ENCODE measurements around the gene HAUS8. TPM values are rescaled to one million over a fixed set of nuclear protein-coding genes. Genes with fewer than 3 reads are reported as not detected.

HAUS8 gene
- polyA plus RNA-seq, 1 donor from 2014 or later = 3.6 TPM

DNA sequence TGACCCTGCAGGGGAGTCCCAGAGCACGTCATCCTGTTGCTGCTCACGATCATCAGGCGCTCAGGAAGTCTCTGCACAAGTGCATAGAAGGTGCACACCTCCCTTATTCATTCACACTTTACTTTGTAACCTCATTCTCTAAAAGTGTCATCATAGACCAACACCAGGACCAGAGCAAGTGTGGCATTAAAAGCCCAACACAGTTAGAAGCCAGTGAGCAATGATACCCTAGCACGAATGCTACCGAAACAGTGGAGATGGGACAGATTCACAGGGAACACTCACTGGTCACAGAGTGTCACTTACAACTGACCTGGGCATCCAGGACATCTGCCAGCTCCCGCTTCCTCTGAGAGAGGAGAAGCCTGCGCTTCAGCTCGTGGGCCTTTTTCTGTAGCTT lies 17.0 kb downstream of the HAUS8 start:
- no peaks in the 10 kb centered on the region for H3K27me3 ChIP-seq (ENCODE audit: insufficient read depth, low read depth, low read length)
- no peak overlapping the region for H3K4me2 ChIP-seq (ENCODE audit: low read length)
- no peaks in the 10 kb centered on the region for H4K20me1 ChIP-seq (ENCODE audit: insufficient read depth)
- H2AFZ ChIP-seq (ENCODE audit: low read depth, low read length) = no peak overlapping the region
- no peaks in the 10 kb centered on the region for H3K36me3 ChIP-seq (ENCODE audit: insufficient read depth, low read length)
- no peaks in the 10 kb centered on the region for H3K9me2 ChIP-seq (ENCODE audit: insufficient read depth, low read length)
- TF ChIP-seq POLR2AphosphoS5 (IDR thresholded peaks at IDR 0.05) (no peak), RAD21 (conservative IDR thresholded peaks at IDR 0.05) (no peak), MXI1 (conservative IDR thresholded peaks at IDR 0.05; ENCODE audit: poor library complexity, severe bottlenecking) (no peak), EZH2 (IDR thresholded peaks at IDR 0.05; ENCODE audit: borderline replicate concordance, insufficient read depth, low read length, poor library complexity, severe bottlenecking) (no peak), SMC3 (conservative IDR thresholded peaks at IDR 0.05; ENCODE audit: poor library complexity) (no peak), TAF1 (IDR thresholded peaks at IDR 0.05; ENCODE audit: low read depth) (no peak), EP300 (conservative IDR thresholded peaks at IDR 0.05; ENCODE audit: poor library complexity, severe bottlenecking) (no peak)
- TF ChIP-seq, protein P1, sequence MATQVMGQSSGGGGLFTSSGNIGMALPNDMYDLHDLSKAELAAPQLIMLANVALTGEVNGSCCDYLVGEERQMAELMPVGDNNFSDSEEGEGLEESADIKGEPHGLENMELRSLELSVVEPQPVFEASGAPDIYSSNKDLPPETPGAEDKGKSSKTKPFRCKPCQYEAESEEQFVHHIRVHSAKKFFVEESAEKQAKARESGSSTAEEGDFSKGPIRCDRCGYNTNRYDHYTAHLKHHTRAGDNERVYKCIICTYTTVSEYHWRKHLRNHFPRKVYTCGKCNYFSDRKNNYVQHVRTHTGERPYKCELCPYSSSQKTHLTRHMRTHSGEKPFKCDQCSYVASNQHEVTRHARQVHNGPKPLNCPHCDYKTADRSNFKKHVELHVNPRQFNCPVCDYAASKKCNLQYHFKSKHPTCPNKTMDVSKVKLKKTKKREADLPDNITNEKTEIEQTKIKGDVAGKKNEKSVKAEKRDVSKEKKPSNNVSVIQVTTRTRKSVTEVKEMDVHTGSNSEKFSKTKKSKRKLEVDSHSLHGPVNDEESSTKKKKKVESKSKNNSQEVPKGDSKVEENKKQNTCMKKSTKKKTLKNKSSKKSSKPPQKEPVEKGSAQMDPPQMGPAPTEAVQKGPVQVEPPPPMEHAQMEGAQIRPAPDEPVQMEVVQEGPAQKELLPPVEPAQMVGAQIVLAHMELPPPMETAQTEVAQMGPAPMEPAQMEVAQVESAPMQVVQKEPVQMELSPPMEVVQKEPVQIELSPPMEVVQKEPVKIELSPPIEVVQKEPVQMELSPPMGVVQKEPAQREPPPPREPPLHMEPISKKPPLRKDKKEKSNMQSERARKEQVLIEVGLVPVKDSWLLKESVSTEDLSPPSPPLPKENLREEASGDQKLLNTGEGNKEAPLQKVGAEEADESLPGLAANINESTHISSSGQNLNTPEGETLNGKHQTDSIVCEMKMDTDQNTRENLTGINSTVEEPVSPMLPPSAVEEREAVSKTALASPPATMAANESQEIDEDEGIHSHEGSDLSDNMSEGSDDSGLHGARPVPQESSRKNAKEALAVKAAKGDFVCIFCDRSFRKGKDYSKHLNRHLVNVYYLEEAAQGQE (IDR thresholded peaks at IDR 0.05; ENCODE audit: borderline replicate concordance) = no peak
- TF ChIP-seq, protein P2, sequence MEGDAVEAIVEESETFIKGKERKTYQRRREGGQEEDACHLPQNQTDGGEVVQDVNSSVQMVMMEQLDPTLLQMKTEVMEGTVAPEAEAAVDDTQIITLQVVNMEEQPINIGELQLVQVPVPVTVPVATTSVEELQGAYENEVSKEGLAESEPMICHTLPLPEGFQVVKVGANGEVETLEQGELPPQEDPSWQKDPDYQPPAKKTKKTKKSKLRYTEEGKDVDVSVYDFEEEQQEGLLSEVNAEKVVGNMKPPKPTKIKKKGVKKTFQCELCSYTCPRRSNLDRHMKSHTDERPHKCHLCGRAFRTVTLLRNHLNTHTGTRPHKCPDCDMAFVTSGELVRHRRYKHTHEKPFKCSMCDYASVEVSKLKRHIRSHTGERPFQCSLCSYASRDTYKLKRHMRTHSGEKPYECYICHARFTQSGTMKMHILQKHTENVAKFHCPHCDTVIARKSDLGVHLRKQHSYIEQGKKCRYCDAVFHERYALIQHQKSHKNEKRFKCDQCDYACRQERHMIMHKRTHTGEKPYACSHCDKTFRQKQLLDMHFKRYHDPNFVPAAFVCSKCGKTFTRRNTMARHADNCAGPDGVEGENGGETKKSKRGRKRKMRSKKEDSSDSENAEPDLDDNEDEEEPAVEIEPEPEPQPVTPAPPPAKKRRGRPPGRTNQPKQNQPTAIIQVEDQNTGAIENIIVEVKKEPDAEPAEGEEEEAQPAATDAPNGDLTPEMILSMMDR (IDR thresholded peaks at IDR 0.05; ENCODE audit: poor library complexity, severe bottlenecking) = no peak
- H3K79me2 ChIP-seq (replicated peaks; ENCODE audit: insufficient read depth, low read length) = no peaks in the 10 kb centered on the region
- no peak overlapping the region for H3K27ac ChIP-seq (ENCODE audit: low read length)
- H3K9ac ChIP-seq (ENCODE audit: low read length) = no peak overlapping the region
- peaks cover 5% of the 10 kb centered on the region for H3K9me3 ChIP-seq (ENCODE audit: low read length)
- H3K4me3 ChIP-seq (ENCODE audit: low read length) = no peak overlapping the region
- no peaks in the 10 kb centered on the region for H3F3A ChIP-seq (ENCODE audit: insufficient read depth, low read length, poor library complexity, severe bottlenecking)

DNA sequence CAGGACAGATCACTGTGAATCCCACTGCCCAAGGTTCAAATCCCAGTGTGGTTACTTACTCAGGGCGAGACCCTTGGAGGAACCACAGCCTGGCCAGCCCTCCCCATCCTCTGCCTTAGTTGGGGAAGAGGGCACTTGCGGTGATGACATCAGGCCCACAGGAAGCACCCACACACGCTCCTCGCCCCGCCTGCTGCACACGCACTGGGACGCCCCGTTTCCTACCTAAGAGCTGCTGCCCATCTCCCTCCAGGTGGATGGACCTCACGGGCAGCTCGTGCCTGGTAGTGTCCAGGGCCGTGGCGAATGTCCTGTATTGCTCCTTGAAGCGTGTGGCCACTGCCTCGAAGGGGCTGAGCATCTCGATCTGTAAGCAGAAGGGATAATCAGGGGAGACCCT lies 19.6 kb downstream of the HAUS8 start:
- Histone ChIP-seq H3K4me2 (ENCODE audit: low read length) (no peak overlapping the region), H3K4me3 (ENCODE audit: low read length) (no peak overlapping the region), H3K9me2 (ENCODE audit: insufficient read depth, low read length) (no peaks in the 10 kb centered on the region), H3K9ac (ENCODE audit: low read length) (no peak overlapping the region), H4K20me1 (ENCODE audit: insufficient read depth) (no peaks in the 10 kb centered on the region), H3K27me3 (ENCODE audit: insufficient read depth, low read depth, low read length) (no peaks in the 10 kb centered on the region), H3K36me3 (ENCODE audit: insufficient read depth, low read length) (no peaks in the 10 kb centered on the region), H2AFZ (ENCODE audit: low read depth, low read length) (no peak overlapping the region), H3F3A (ENCODE audit: insufficient read depth, low read length, poor library complexity, severe bottlenecking) (no peaks in the 10 kb centered on the region), H3K27ac (ENCODE audit: low read length) (no peak overlapping the region), H3K9me3 (ENCODE audit: low read length) (peaks cover 5% of the 10 kb centered on the region), H3K79me2 (replicated peaks; ENCODE audit: insufficient read depth, low read length) (no peaks in the 10 kb centered on the region)
- no peak for TF ChIP-seq MXI1 (conservative IDR thresholded peaks at IDR 0.05; ENCODE audit: poor library complexity, severe bottlenecking)
- TF ChIP-seq EZH2 (IDR thresholded peaks at IDR 0.05; ENCODE audit: borderline replicate concordance, insufficient read depth, low read length, poor library complexity, severe bottlenecking) = no peak
- TF ChIP-seq TAF1 (IDR thresholded peaks at IDR 0.05; ENCODE audit: low read depth) = no peak
- TF ChIP-seq RAD21 (conservative IDR thresholded peaks at IDR 0.05) = no peak
- TF ChIP-seq POLR2AphosphoS5 (IDR thresholded peaks at IDR 0.05) = no peak
- TF ChIP-seq EP300 (conservative IDR thresholded peaks at IDR 0.05; ENCODE audit: poor library complexity, severe bottlenecking) = no peak
- TF ChIP-seq SMC3 (conservative IDR thresholded peaks at IDR 0.05; ENCODE audit: poor library complexity) = no peak
- TF ChIP-seq, protein P1 (IDR thresholded peaks at IDR 0.05; ENCODE audit: borderline replicate concordance) = no peak
- TF ChIP-seq, protein P2 (IDR thresholded peaks at IDR 0.05; ENCODE audit: poor library complexity, severe bottlenecking) = no peak

Measured in neural cell (in vitro differentiated cells).